HG03342 (cell line): ENCODE results near the gene RBPJ.

Experiments used
- ATAC-seq: cut with Tn5 transposase; IDR thresholded peaks from one replicate; pipeline ENCODE4 v1.9.1; 2021; ENCODE audit warnings: mild to moderate bottlenecking, moderate library complexity; ENCODE audit not compliant: unreplicated experiment

The RBPJ gene

GRCh38 chr4:26412381-26413372, 91.9 kb downstream of the RBPJ start:
- ATAC-seq, result no peak

GRCh38 chr4:26413582-26413981, 92.8 kb downstream of the RBPJ start:
- ATAC-seq, result no peak

GRCh38 chr4:26418107-26418506, 97.3 kb downstream of the RBPJ start:
- no peak for ATAC-seq

GRCh38 chr4:26418850-26419249, 98.0 kb downstream of the RBPJ start:
- ATAC-seq, result no peak

- no peak for ATAC-seq
Measured at GRCh38 chr4:26420438-26420837, 99.6 kb downstream of the RBPJ start.

- ATAC-seq, result no peak
Measured at GRCh38 chr4:26420913-26421312, 100.1 kb downstream of the RBPJ start.

- ATAC-seq, result no peak
Measured at GRCh38 chr4:26424153-26424552, 103.3 kb downstream of the RBPJ start.

GRCh38 chr4:26424838-26425237, 104.0 kb downstream of the RBPJ start:
- no peak for ATAC-seq

GRCh38 chr4:26425953-26426352, 105.1 kb downstream of the RBPJ start:
- ATAC-seq, result no peak

GRCh38 chr4:26426892-26427291, 106.1 kb downstream of the RBPJ start:
- no peak for ATAC-seq

- no peak for ATAC-seq
Measured at GRCh38 chr4:26429910-26430309, 109.1 kb downstream of the RBPJ start.

- ATAC-seq, result no peak
Measured at GRCh38 chr4:26431461-26432180, 110.8 kb downstream of the RBPJ start.

- ATAC-seq, result no peak
Measured at GRCh38 chr4:26432419-26432818, 111.6 kb downstream of the RBPJ start.

- no peak for ATAC-seq
Measured at GRCh38 chr4:26433556-26433955, 112.7 kb downstream of the RBPJ start.

- no peak for ATAC-seq
Measured at GRCh38 chr4:26434030-26434639, 113.3 kb downstream of the RBPJ start.

- no peak for ATAC-seq
Measured at GRCh38 chr4:26441102-26441501, 120.3 kb downstream of the RBPJ start.

- no peak for ATAC-seq
Measured at GRCh38 chr4:26441771-26442170, 121.0 kb downstream of the RBPJ start.

GRCh38 chr4:26447378-26447777, 126.6 kb downstream of the RBPJ start:
- ATAC-seq, result no peak

GRCh38 chr4:26450418-26450817, 129.6 kb downstream of the RBPJ start:
- no peak for ATAC-seq

GRCh38 chr4:26451597-26451996, 130.8 kb downstream of the RBPJ start:
- ATAC-seq, result no peak
